AG04450 (cell line): ENCODE measurements around the gene PI4KA. TPM values are rescaled to one million over a fixed set of nuclear protein-coding genes. Genes with fewer than 3 reads are reported as not detected.
"Not testable (repeated sequence)": the region's sequence is repeated elsewhere in the genome, so short reads cannot be mapped to it uniquely, and the experiment has no call there.

Source experiments
- CTCF ChIA-PET: fragments of 300-600, 350-600 bp; formaldehyde crosslinking; extraction: SDS; loops from one replicate; lab custom pipeline; 2022; ENCODE audit warnings: antibody characterized with exemption, inconsistent platforms; lab: Charles Lee
- POLR2A ChIA-PET: fragments of 350-600 bp; formaldehyde crosslinking; extraction: SDS; loops from one replicate; lab custom pipeline; 2021; ENCODE audit warnings: antibody characterized with exemption, inconsistent platforms; lab: Yijun Ruan, JAX
- DNase-seq: peaks from one replicate; pipeline ENCODE4 v3.0.0-alpha.2; 2011; ENCODE audit warnings: low read depth, low spot score
- H3K27ac ChIP-seq: one replicate; pipeline ENCODE4 v1.5.1; 2012; ENCODE audit warnings: low read depth, low read length, control low read depth
- H3K27me3 ChIP-seq: one replicate; pipeline ENCODE4 v1.6.0; 2012; ENCODE audit warnings: low read length; ENCODE audit not compliant: control insufficient read depth, insufficient read depth
- H3K4me3 ChIP-seq: 2 replicates; pipeline ENCODE4 v1.5.1; 2011; ENCODE audit warnings: mild to moderate bottlenecking, low read depth, low read length, control low read depth
- H3K9me3 ChIP-seq: 2 replicates; pipeline ENCODE4 v1.5.1; 2012; ENCODE audit warnings: low read length; ENCODE audit not compliant: control insufficient read depth, insufficient read depth
- CTCF ChIP-seq: IDR thresholded peaks from 2 replicates; pipeline ENCODE4 v1.5.1; 2011; ENCODE audit warnings: low read depth, low read length, control low read depth, inconsistent platforms
- polyA plus RNA-seq: library from polyadenylated mRNA; depleted of rRNA; stranded (reverse); fragments of >200 nt; gene quantifications from 2 replicates; pipeline ENCODE4 v1.2.3, GENCODE V29; 2011

PI4KA gene
- polyA plus RNA-seq, 1 experiment = 27.5 TPM

- Histone ChIP-seq H3K27ac (no peak overlapping the region), H3K4me3 (no peak overlapping the region), H3K27me3 (no peaks in the 10 kb centered on the region), H3K9me3 (no peaks in the 10 kb centered on the region)
- ChIA-PET POLR2A (no interaction called here), CTCF (no interaction called here)
- TF ChIP-seq CTCF = no peak
- DNase-seq = no peak
Measured at GRCh38 chr22:20840646-20841371, 17.8 kb downstream of the PI4KA start.

DNA sequence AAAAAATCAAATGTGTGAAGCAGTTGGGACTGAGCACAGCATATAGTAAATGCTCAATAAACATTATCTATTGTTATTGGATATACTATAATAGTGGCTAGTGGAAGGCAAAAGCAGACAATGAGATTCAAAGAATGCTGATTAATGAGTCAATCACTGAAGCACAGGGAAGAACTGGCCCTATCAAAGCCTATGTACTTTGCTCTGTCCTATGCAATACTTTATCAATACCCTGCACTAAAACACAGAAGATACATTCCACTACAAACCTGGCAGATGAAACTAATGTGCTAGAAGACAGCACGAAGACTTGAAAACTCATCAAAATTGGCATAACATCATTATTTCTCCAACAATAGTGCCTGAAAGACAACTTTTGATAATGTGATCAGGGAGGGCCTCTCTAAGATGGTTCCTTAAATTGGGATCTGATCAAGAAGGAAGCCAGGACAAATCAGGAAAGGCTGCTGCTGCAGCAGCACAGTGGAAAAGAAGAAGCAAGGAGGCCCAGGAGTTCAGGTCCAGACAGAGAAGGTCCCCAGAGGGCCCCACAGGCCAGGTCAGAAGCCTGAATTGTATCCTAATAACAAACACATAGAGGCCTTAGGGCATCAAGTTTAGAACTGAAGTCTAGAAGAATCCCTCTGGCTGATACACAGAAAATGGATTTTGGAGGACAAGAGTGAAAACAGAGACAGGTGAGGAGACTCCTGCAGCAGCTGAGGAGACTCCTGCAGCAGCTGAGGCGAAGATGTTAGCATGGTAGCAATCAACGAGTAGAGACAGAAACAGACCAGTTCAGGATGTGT is 18.6 kb downstream of the PI4KA start:
- ChIA-PET POLR2A (no interaction called here), CTCF (no interaction called here)
- no peak for TF ChIP-seq CTCF

DNA sequence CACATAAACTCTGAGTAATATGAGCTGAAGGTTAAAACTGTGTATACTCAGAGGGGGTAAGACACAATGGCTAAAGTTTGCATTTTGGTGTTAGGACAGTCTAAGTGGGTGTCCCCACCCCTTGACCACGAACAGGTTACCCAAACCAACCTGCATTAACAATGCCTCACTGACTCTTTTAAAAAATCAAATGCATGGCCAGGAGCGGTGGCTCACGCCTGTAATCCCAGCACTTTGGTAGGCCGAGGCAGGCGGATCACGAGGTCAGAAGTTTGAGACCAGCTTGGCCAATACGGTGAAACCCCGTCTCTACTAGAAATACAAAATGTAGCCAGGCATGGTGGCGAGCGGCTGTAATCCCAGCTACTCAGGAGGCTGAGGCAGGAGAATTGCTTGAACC is 19.3 kb downstream of the PI4KA start:
- CTCF ChIA-PET = interaction anchor here (2.5 kb wide), 1 partner anchor 46 kb away, joined by 6 read pairs; no protein-coding TSS in a partner anchor
- not testable (repeated sequence) for H3K4me3 ChIP-seq

More for the DNA sequence above, 18.6 kb downstream of the PI4KA start:
- Histone ChIP-seq H3K27ac (no peak overlapping the region), H3K4me3 (no peak overlapping the region), H3K27me3 (no peaks in the 10 kb centered on the region), H3K9me3 (no peaks in the 10 kb centered on the region)
- no peak for DNase-seq

DNA sequence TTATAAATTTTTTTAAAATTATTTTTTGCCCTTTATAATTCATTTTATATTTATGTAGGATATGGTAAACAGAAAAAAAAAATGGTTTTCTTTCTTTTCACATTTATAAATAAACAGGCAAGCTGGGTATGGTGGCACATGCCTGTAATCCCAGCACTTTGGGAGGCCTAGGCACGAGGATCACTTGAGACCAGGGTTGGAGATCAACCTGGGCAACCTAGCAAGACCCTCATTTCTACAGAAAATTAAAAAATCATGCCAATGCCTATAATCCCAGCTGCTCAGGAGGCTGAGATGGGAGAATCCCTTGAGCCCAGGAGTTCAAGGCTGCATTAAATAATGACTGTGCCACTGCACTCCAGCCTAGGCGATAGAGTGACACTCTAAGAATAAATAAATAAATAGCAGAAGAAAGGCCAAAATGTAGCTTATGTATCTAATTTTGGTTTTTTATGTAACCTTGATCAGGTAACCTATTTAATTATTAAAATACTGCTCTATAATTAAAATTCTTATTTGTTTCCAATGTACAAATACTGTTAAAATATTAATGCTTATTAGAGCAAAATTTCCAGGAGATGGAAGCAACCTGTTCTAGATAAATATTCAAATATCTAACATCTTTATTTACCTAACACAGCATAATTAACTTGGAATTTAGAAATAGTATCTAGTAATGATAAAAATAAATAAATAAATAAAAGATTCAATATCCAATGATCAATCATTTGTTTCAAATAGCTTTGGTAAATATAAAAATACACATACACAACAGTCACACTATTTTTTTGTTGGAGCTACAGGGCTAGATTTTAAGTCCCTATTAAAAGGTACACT is 21.4 kb downstream of the PI4KA start:
- ChIA-PET CTCF (interaction anchor here (0.6 to 2.5 kb wide), 3 partner anchors 31 to 49 kb away, joined by 3 to 6 read pairs (median 3); no protein-coding TSS in a partner anchor), POLR2A (no interaction called here)
- H3K9me3 ChIP-seq = no peaks in the 10 kb centered on the region
- DNase-seq = no peak
- no peak for TF ChIP-seq CTCF
- no peak overlapping the region for H3K4me3 ChIP-seq
- H3K27me3 ChIP-seq = no peaks in the 10 kb centered on the region
- H3K27ac ChIP-seq = no peak overlapping the region

More for the DNA sequence above, 19.3 kb downstream of the PI4KA start:
- H3K27ac ChIP-seq, POLR2A ChIA-PET, H3K27me3 ChIP-seq, DNase-seq, H3K9me3 ChIP-seq: not testable (repeated sequence)

DNA sequence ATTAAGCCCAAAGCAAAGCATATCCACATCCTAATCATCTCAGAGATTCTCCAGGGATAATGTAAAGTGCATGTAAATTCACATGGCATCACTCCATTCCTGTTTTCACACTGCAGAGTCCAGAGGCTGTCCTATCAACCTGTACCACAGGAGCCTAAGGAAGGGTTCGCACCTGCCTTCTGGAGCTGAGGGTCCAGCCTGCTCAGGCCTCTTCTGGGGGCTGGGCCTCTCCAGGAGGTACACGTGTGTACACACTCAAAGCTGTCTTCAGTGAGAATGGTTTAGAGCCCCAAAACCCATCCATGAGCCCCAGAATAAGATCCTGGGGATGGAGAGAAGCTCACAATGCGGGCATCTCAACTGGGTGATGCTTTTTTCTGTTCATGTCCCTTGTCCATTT is 23.9 kb downstream of the PI4KA start:
- DNase-seq = no peak
- no peaks in the 10 kb centered on the region for H3K27me3 ChIP-seq
- POLR2A ChIA-PET = no interaction called here
- no peaks in the 10 kb centered on the region for H3K9me3 ChIP-seq
- no peak overlapping the region for H3K27ac ChIP-seq
- no peak overlapping the region for H3K4me3 ChIP-seq
- no peak for TF ChIP-seq CTCF
- CTCF ChIA-PET = interaction anchor here (0.7 to 0.9 kb wide), 3 partner anchors 13 to 51 kb away, joined by 3 to 4 read pairs (median 3); no protein-coding TSS in a partner anchor
